OCI-LY7 (cell line): ENCODE results near the gene ANKRD44.

Experiments
- CTCF ChIP-seq: fragments of 200-600 bp; sonication (generic); conservative IDR thresholded peaks from 2 replicates; pipeline ENCODE4 v1.5.1; 2014; ENCODE audit warnings: mild to moderate bottlenecking, antibody characterized with exemption, low read length, moderate library complexity, mixed read lengths
- EZH2phosphoT487 ChIP-seq: fragments of 200-600 bp; sonication (generic); IDR thresholded peaks from 2 replicates; pipeline ENCODE4 v1.6.1; 2018; ENCODE audit warnings: low read depth, borderline replicate concordance, mild to moderate bottlenecking, mixed run types, antibody characterized with exemption, low read length, moderate library complexity, mixed read lengths

DNA sequence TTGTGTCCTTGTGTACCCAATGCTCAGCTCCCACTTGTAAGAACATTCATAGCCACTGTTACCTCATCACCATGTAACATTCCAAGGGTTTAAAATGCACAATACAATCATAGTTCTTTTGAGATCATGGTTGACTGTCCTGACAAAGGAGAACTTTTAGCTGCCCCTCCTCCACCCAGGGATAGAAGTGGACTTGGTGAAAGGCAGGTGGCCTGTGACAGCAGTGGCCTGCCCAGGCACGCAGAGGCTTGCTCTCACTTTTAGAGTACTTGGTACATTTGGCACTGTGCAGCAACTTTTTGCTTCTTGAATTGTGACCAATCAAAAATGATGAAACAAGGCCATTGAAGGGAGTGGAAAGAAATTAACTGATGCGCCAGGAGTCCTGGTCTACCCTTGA is 108.7 kb downstream of the ANKRD44 start:
- no peak for TF ChIP-seq CTCF
- TF ChIP-seq EZH2phosphoT487, result no peak
